ENCODE measurements around the gene RFLNA.

The RFLNA gene

GRCh38 chr12:124354400-124354799, 59.5 kb downstream of the RFLNA start:
- no peak for TF ChIP-seq CTCF (conservative IDR thresholded peaks at IDR 0.05; ENCODE audit: low read depth, low read length)
- no peak for DNase-seq (ENCODE audit: low read depth)

GRCh38 chr12:124356221-124356620, 61.3 kb downstream of the RFLNA start:
- no peak for DNase-seq (ENCODE audit: low read depth)
- TF ChIP-seq CTCF (conservative IDR thresholded peaks at IDR 0.05; ENCODE audit: low read depth, low read length) = no peak
- no peak overlapping the region for H3K4me3 ChIP-seq (ENCODE audit: low read depth, low read length)

More at GRCh38 chr12:124354400-124354799, 59.5 kb downstream of the RFLNA start:
- no peak overlapping the region for H3K4me3 ChIP-seq (ENCODE audit: low read depth, low read length)

- H3K4me3 ChIP-seq (ENCODE audit: low read depth, low read length) = no peak overlapping the region
- no peak for DNase-seq (ENCODE audit: low read depth)
- TF ChIP-seq CTCF (conservative IDR thresholded peaks at IDR 0.05; ENCODE audit: low read depth, low read length) = no peak
Measured at GRCh38 chr12:124357616-124358015, 62.7 kb downstream of the RFLNA start.

- H3K4me3 ChIP-seq (ENCODE audit: low read depth, low read length) = no peak overlapping the region
- TF ChIP-seq CTCF (conservative IDR thresholded peaks at IDR 0.05; ENCODE audit: low read depth, low read length) = no peak
Measured at GRCh38 chr12:124358572-124358971, 63.7 kb downstream of the RFLNA start.

GRCh38 chr12:124359671-124360581, 65.0 kb downstream of the RFLNA start:
- H3K4me3 ChIP-seq (ENCODE audit: low read depth, low read length) = no peak overlapping the region
- peak; percentile 59 for DNase-seq (ENCODE audit: low read depth)
- TF ChIP-seq CTCF (conservative IDR thresholded peaks at IDR 0.05; ENCODE audit: low read depth, low read length) = no peak

More at GRCh38 chr12:124358572-124358971, 63.7 kb downstream of the RFLNA start:
- DNase-seq (ENCODE audit: low read depth) = no peak

- TF ChIP-seq CTCF (conservative IDR thresholded peaks at IDR 0.05; ENCODE audit: low read depth, low read length) = no peak
- no peak overlapping the region for H3K4me3 ChIP-seq (ENCODE audit: low read depth, low read length)
- DNase-seq (ENCODE audit: low read depth) = no peak
Measured at GRCh38 chr12:124361074-124361970, 66.4 kb downstream of the RFLNA start.

Measured in choroid plexus epithelial cell (primary cell).